HepG2 (cell line): ENCODE data around the gene ZNF548. TPM values are rescaled to one million over a fixed set of nuclear protein-coding genes. Genes with fewer than 3 reads are reported as not detected.
A peak's percentile ranks its signal among the peaks of the same experiment; 100 is the strongest.

Source experiments
- ATM ChIP-seq: fragments of 450-650 bp; IDR thresholded peaks from 2 replicates; pipeline ENCODE4 v1.7.1; 2017; ENCODE audit warnings: mild to moderate bottlenecking, borderline replicate concordance
- FOXJ3 ChIP-seq: sonication (generic); formaldehyde crosslinking; IDR thresholded peaks from 2 replicates; pipeline ENCODE4 v1.4.0; 2020; ENCODE audit warnings: missing genetic modification reagents, mild to moderate bottlenecking, borderline replicate concordance
- IRF9 ChIP-seq: sonication (generic); formaldehyde crosslinking; IDR thresholded peaks from 2 replicates; pipeline ENCODE4 v1.8.0; 2022; ENCODE audit warnings: missing genetic modification reagents, mild to moderate bottlenecking, borderline replicate concordance
- KDM4B ChIP-seq: sonication (generic); formaldehyde crosslinking; IDR thresholded peaks from 2 replicates; pipeline ENCODE4 v1.4.0; 2020; ENCODE audit warnings: missing genetic modification reagents
- KLF12 ChIP-seq: sonication (generic); formaldehyde crosslinking; IDR thresholded peaks from 2 replicates; pipeline ENCODE4 v1.4.0; 2020; ENCODE audit warnings: missing genetic modification reagents, borderline replicate concordance
- MIER3 ChIP-seq: IDR thresholded peaks from 2 replicates; pipeline ENCODE4 v1.6.1; 2016; ENCODE audit warnings: missing compliant biosample characterization, borderline replicate concordance
- NR2C2 ChIP-seq: sonication (generic); formaldehyde crosslinking; IDR thresholded peaks from 2 replicates; pipeline ENCODE4 v1.4.0; 2020; ENCODE audit warnings: missing genetic modification reagents, mild to moderate bottlenecking, moderate library complexity, borderline replicate concordance
- ONECUT2 ChIP-seq: sonication (generic); formaldehyde crosslinking; IDR thresholded peaks from 2 replicates; pipeline ENCODE4 v1.4.0; 2020; ENCODE audit warnings: missing genetic modification reagents
- POGK ChIP-seq: sonication (generic); formaldehyde crosslinking; conservative IDR thresholded peaks from 2 replicates; pipeline ENCODE4 v1.8.0; 2022; ENCODE audit warnings: mild to moderate bottlenecking, moderate library complexity, missing genetic modification reagents
- REL ChIP-seq: sonication (generic); formaldehyde crosslinking; conservative IDR thresholded peaks from 2 replicates; pipeline ENCODE4 v1.8.0; 2022; ENCODE audit warnings: mild to moderate bottlenecking, missing genetic modification reagents, moderate library complexity
- TBP ChIP-seq: sonication (generic); formaldehyde crosslinking; IDR thresholded peaks from 2 replicates; pipeline ENCODE4 v1.5.0; 2020; ENCODE audit warnings: missing genetic modification reagents
- THYN1 ChIP-seq: sonication (generic); formaldehyde crosslinking; IDR thresholded peaks from 2 replicates; pipeline ENCODE4 v1.8.1; 2023; ENCODE audit warnings: low read depth, mild to moderate bottlenecking, moderate library complexity, missing genetic modification reagents, borderline replicate concordance
- ZBTB44 ChIP-seq: sonication (generic); formaldehyde crosslinking; IDR thresholded peaks from 2 replicates; pipeline ENCODE4 v1.4.0; 2020; ENCODE audit warnings: missing genetic modification reagents
- ZNF230 ChIP-seq: sonication (generic); formaldehyde crosslinking; IDR thresholded peaks from 2 replicates; pipeline ENCODE4 v1.4.0; 2020; ENCODE audit warnings: mild to moderate bottlenecking, missing genetic modification reagents
- ZNF383 ChIP-seq: sonication (generic); formaldehyde crosslinking; IDR thresholded peaks from 2 replicates; pipeline ENCODE4 v1.4.0; 2020; ENCODE audit warnings: missing genetic modification reagents, mild to moderate bottlenecking, borderline replicate concordance
- ZNF747 ChIP-seq: sonication (generic); formaldehyde crosslinking; IDR thresholded peaks from 2 replicates; pipeline ENCODE4 v1.8.1; 2023; ENCODE audit warnings: missing genetic modification reagents, mild to moderate bottlenecking, borderline replicate concordance
- ZNF766 ChIP-seq: sonication (generic); formaldehyde crosslinking; IDR thresholded peaks from 2 replicates; pipeline ENCODE4 v1.5.0; 2020; ENCODE audit warnings: missing genetic modification reagents, borderline replicate concordance
- ZNF775 ChIP-seq: sonication (generic); formaldehyde crosslinking; IDR thresholded peaks from 2 replicates; pipeline ENCODE4 v1.4.0; 2020; ENCODE audit warnings: missing genetic modification reagents, mild to moderate bottlenecking, moderate library complexity, borderline replicate concordance
- ZSCAN29 ChIP-seq: sonication (generic); formaldehyde crosslinking; conservative IDR thresholded peaks from 2 replicates; pipeline ENCODE4 v1.4.0; 2020; ENCODE audit warnings: mild to moderate bottlenecking, missing genetic modification reagents
- polyA plus RNA-seq, 8 experiments: library from polyadenylated mRNA; depleted of rRNA in 3 of 8; stranded (reverse) in 7 of 8; unstranded in 1 of 8; fragments of >200 nt; fragmentation: Illumina TruSeq in 4 of 8; extraction: Trizol in 4 of 8; gene quantifications; 2 replicates each; pipeline versions ENCODE4 v1.2.1 to v1.2.3, GENCODE V29; 2011 to 2016; ENCODE audit warnings: low read depth in 4 of 8, missing spikeins in 1 of 8, mixed read lengths in 1 of 8; ENCODE audit not compliant: insufficient read depth in 1 of 8
- total RNA-seq, 5 experiments: library from RNA; depleted of rRNA; stranded (reverse); fragments of >200 nt; fragmentation: Illumina TruSeq; extraction: Trizol; gene quantifications; 2 replicates each; pipeline ENCODE4 v1.2.3, GENCODE V29; 2016; ENCODE audit warnings: low read depth in 1 of 5
- TF ChIP-seq, protein P1 (sequence below): sonication (generic); formaldehyde crosslinking; IDR thresholded peaks from 2 replicates; pipeline ENCODE4 v1.5.0; 2020; ENCODE audit warnings: mild to moderate bottlenecking, missing genetic modification reagents
- TF ChIP-seq, protein P2 (sequence below): sonication (generic); formaldehyde crosslinking; IDR thresholded peaks from 2 replicates; pipeline ENCODE4 v1.4.0; 2020; ENCODE audit warnings: mild to moderate bottlenecking, low read depth, missing genetic modification reagents

Gene ZNF548
- total and polyA plus RNA-seq, 2 of the 13 experiments (the other 11 are each of a cell fraction or from before 2014, with no cell fraction given), result 19.6 to 24.9 TPM

DNA sequence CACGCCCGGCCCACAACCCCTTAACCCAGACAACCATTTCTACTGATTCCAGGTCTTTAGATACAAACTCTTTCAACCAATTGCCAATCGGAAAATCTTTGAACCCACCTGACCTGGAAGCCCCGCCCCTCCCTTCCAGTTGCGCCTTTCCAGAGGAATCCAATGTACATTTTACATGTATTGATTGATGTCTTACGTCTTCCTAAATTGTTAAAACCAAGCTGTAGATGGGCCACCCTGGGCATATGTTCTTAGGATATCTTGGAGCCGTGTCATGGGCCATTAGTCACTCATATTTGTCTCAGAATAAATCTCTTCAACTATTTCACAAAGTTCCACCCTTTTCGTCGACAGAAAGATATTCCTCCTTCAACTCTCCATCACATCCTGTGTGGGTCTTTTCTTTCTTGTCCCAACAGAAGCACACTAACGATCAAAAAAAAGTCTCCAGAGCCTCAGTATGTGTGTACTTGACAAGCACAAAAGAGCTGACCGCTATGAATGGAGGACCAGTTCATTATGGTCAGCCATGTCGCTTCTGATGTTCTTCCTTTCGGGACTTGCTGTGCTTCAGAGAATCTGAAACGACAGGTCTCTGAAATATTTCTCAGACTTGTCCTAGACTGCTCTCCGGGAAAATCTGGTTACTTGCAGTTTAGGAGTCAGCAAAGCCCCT is 44.9 kb downstream of the ZNF548 start (continued):
- TF ChIP-seq ZBTB44 (CRISPR knock-in tag) (0 out of 2 replicates have a peak, but pooled peaks have one; percentile 4), ZNF766 (CRISPR knock-in tag) (0 out of 2 replicates have a peak, but pooled peaks have one; percentile 58), ZNF747 (CRISPR knock-in tag) (peak; percentile 4; the same call in 1 of the 2 replicates), MIER3 (CRISPR knock-in tag) (no peak), ZNF775 (CRISPR knock-in tag) (no peak), ONECUT2 (CRISPR knock-in tag) (peak; percentile 50; the same call in 1 of the 2 replicates), ZSCAN29 (CRISPR knock-in tag) (0 out of 2 replicates have a peak, but pooled peaks have one; percentile 47), REL (CRISPR knock-in tag) (0 out of 2 replicates have a peak, but pooled peaks have one; percentile 5), KDM4B (CRISPR knock-in tag) (0 out of 2 replicates have a peak, but pooled peaks have one; percentile 1), ZNF383 (CRISPR knock-in tag) (0 out of 2 replicates have a peak, but pooled peaks have one; percentile 59), TBP (0 out of 2 replicates have a peak, but pooled peaks have one; percentile 57), ZNF230 (CRISPR knock-in tag) (peak; percentile 77; the same call in 1 of the 2 replicates), IRF9 (CRISPR knock-in tag) (no peak), THYN1 (CRISPR knock-in tag) (no peak), KLF12 (peak; percentile 1; the same call in 1 of the 2 replicates), NR2C2 (CRISPR knock-in tag) (no peak), POGK (CRISPR knock-in tag) (0 out of 2 replicates have a peak, but pooled peaks have one; percentile 34), FOXJ3 (CRISPR knock-in tag) (no peak), ATM (no peak)
- TF ChIP-seq, protein P1, sequence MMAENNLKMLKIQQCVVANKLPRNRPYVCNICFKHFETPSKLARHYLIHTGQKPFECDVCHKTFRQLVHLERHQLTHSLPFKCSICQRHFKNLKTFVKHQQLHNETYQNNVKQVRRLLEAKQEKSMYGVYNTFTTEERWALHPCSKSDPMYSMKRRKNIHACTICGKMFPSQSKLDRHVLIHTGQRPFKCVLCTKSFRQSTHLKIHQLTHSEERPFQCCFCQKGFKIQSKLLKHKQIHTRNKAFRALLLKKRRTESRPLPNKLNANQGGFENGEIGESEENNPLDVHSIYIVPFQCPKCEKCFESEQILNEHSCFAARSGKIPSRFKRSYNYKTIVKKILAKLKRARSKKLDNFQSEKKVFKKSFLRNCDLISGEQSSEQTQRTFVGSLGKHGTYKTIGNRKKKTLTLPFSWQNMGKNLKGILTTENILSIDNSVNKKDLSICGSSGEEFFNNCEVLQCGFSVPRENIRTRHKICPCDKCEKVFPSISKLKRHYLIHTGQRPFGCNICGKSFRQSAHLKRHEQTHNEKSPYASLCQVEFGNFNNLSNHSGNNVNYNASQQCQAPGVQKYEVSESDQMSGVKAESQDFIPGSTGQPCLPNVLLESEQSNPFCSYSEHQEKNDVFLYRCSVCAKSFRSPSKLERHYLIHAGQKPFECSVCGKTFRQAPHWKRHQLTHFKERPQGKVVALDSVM (CRISPR knock-in tag), result 0 out of 2 replicates have a peak, but pooled peaks have one; percentile 2
- TF ChIP-seq, protein P2, sequence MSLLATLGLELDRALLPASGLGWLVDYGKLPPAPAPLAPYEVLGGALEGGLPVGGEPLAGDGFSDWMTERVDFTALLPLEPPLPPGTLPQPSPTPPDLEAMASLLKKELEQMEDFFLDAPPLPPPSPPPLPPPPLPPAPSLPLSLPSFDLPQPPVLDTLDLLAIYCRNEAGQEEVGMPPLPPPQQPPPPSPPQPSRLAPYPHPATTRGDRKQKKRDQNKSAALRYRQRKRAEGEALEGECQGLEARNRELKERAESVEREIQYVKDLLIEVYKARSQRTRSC, result 0 out of 2 replicates have a peak, but pooled peaks have one; percentile 46
